Stomach smooth muscle (tissue), 2 donors: ENCODE measurements around the gene ATP11B.

Source experiments
- H3K27ac ChIP-seq: one replicate; pipeline ENCODE4 v1.7.0; 2013; ENCODE audit warnings: mild to moderate bottlenecking, low read length, inconsistent platforms
- H3K27me3 ChIP-seq, 2 donors: one replicate each; pipeline ENCODE4 v1.7.0; 2013; ENCODE audit warnings: low read length in 2 of 2; ENCODE audit not compliant: insufficient read depth in 2 of 2, control insufficient read depth in 1 of 2
- H3K36me3 ChIP-seq, 2 donors: one replicate each; pipeline ENCODE4 v1.7.0; 2013; ENCODE audit warnings: low read length in 2 of 2; ENCODE audit not compliant: control insufficient read depth in 2 of 2, insufficient read depth in 2 of 2
- H3K4me1 ChIP-seq: one replicate; pipeline ENCODE4 v1.7.0; 2013; ENCODE audit warnings: low read length; ENCODE audit not compliant: control insufficient read depth, insufficient read depth
- H3K4me3 ChIP-seq, 2 donors: one replicate each; pipeline ENCODE4 v1.7.0; 2013; ENCODE audit warnings: low read length in 2 of 2
- H3K9ac ChIP-seq, 2 donors: one replicate each; pipeline ENCODE4 v1.7.0; 2013; ENCODE audit warnings: low read length in 2 of 2, mild to moderate bottlenecking in 1 of 2
- H3K9me3 ChIP-seq, 2 donors: one replicate each; pipeline ENCODE4 v1.7.0; 2013; ENCODE audit warnings: low read length in 2 of 2; ENCODE audit not compliant: control insufficient read depth in 2 of 2
- donor health status: healthy.
- donor health status: Pancreatic carcinoma.

ATP11B gene

DNA sequence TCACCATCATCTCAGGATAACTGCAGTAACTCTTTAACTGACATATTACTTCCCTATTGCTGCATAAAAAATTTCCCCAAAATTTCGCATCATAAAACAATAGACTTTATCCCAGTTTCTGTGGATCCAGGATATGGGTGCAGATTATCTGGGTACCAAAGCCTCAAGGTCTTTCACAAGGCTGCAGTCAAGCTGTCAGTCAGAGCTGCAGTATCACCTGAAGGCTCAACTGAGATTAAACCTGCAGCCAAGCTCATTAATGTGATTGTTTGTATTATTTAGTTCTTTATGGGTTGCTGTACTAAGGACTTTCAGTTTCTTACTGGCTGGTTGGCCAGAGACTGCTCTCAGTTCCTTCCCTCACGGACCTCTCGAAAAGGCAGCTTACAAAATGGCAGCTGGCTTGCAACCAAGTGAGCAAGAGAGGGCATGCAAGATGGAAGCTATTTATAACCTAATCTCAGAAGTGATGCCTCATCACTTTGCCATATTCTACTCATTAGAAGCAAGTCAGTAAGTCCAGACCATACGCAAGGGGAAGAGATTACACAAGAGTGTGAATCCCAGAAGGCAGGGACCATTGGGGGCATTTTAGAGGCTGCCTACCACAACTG lies 132.1 kb downstream of the ATP11B start:
- no peak overlapping the region for H3K9ac ChIP-seq
- H3K27me3 ChIP-seq = no peaks in the 10 kb centered on the region
- H3K36me3 ChIP-seq = no peaks in the 10 kb centered on the region
- no peaks in the 10 kb centered on the region for H3K9me3 ChIP-seq
- no peak overlapping the region for H3K27ac ChIP-seq
- no peak overlapping the region for H3K4me3 ChIP-seq
- H3K4me1 ChIP-seq = no peaks in the 10 kb centered on the region

DNA sequence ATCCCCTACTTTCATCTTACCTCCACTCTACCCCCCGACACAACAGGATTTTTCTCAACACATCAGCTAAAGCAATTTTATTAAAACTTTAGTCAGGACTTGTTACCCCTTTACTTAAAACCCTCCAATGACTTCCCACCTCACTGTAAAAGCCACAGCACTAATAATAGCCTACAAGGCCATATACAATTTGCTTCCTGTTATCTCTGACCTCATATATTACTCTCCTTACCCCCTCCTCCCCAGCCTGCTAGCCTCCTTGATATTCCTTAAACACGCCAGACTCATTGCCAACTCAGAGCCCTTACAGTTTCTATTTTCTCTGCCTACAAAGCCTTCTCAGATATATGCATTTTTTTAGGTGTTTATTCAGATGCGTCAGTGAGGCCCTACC lies 132.6 kb downstream of the ATP11B start:
- H3K27ac ChIP-seq = no peak overlapping the region
- no peaks in the 10 kb centered on the region for H3K9me3 ChIP-seq
- H3K4me1 ChIP-seq = no peaks in the 10 kb centered on the region
- H3K9ac ChIP-seq = no peak overlapping the region
- no peaks in the 10 kb centered on the region for H3K27me3 ChIP-seq
- H3K36me3 ChIP-seq = no peaks in the 10 kb centered on the region
- no peak overlapping the region for H3K4me3 ChIP-seq

DNA sequence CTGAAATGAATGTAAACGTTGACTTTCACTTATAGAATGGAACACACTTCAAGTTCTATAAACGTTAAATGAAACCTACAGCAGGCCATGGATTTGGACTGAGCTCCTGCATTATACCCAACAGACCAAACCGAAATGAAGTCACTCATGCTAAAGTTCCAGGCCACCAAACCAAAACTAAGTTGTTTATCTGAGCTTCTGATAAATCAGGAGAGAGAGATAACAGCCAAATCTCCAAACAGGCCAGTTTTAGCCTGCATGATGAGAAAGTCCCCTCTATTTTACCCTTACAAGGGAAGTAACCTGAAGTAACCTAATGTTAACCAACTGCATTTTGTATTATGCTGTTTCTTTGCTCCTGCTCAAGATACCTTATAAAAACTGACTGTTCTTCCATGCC lies 142.5 kb downstream of the ATP11B start:
- H3K4me3 ChIP-seq = no peak overlapping the region
- no peaks in the 10 kb centered on the region for H3K36me3 ChIP-seq
- H3K9me3 ChIP-seq = peaks cover 0 to 3% of the 10 kb centered on the region in 2 donors
- H3K4me1 ChIP-seq = no peaks in the 10 kb centered on the region
- no peak overlapping the region for H3K9ac ChIP-seq
- no peak overlapping the region for H3K27ac ChIP-seq
- no peaks in the 10 kb centered on the region for H3K27me3 ChIP-seq

DNA sequence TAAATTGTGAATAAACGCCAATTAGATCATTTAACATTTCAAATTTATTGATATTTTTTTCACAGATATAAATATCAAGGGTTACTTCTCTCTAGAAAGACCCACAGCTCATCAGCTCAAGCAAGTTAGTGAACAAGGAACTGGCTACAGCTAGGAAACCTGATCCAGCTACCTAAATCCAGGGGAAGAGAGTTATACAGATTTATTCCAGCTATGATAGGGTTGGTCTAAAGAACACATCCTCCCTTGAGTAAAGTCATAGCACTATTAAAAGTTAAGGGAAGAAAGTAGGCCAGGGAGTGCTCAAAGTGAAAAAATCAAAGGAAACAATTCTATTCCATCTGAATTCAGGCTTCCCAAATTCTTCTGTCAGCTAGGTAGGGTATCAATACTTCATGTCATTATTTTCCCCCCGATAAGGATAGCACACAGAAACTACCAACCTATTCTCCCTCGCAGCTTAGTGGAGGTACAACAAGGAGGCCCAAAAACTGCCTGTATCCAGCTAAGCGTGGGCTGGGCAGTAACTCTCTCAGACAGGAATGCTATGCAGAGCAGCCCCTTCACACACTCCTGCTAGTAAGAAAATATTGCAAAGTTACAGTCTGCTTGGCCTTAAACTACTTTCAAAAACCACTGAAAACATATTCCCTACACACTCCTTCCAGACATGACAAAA lies 143.1 kb downstream of the ATP11B start:
- Histone ChIP-seq H3K4me1 (no peaks in the 10 kb centered on the region), H3K27ac (no peak overlapping the region), H3K9ac (no peak overlapping the region), H3K4me3 (no peak overlapping the region), H3K36me3 (no peaks in the 10 kb centered on the region), H3K9me3 (peaks cover 0 to 3% of the 10 kb centered on the region in 2 donors), H3K27me3 (no peaks in the 10 kb centered on the region)

DNA sequence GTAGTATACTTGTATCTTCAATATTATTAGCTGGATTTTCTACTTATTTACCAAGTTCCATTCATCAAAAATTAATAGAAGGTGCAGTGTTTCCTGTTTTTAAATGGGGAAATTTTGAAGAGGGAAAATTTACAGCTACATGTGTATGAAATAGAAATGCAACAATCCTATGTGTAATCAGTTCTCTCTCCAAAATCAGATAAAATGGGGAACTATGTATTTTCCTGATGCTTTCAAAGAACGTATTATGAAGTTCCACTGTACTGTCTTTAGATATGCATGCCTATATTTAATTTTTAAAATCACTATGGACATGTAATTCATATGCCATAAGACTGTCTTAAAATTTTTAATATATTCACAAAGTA lies 143.6 kb downstream of the ATP11B start:
- Histone ChIP-seq H3K36me3 (no peaks in the 10 kb centered on the region), H3K27ac (no peak overlapping the region), H3K9me3 (peaks cover 0 to 3% of the 10 kb centered on the region in 2 donors), H3K4me3 (no peak overlapping the region), H3K9ac (no peak overlapping the region), H3K27me3 (no peaks in the 10 kb centered on the region), H3K4me1 (no peaks in the 10 kb centered on the region)

DNA sequence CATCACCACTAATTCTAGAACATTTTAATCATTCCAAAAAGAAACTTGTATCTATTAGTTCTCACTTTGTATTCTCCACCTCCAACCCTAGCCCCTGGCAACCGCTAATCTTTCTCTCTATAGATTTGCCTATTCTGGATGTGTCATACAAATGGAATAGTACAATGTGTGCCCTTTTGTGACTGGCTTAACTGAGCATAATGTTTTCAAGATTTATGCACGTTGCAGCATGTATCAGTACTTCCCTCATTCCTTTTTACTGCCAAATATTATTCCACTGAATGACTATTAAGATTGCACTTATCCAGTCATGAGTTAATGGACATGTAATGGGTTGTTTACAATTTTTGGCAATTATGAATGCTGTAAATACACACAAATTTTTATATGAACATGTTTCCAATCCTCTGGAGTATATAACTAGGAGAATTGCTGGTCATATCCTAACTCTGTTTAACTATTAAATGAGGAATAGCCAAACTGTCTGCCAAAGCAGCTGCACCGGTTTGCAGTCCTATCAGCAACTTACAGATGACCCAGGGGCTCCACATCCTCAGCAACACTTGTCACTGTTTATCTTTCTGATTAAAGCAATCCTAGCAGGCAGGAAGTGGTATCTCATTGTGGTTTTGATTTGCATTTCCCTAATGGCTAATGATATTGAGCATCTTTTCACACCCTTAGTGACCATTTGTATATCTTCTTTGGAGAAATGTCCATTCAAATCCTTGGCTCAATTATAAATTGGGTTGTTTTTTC lies 144.2 kb downstream of the ATP11B start:
- H3K27ac ChIP-seq = no peak overlapping the region
- H3K27me3 ChIP-seq = no peaks in the 10 kb centered on the region
- no peaks in the 10 kb centered on the region for H3K4me1 ChIP-seq
- H3K9ac ChIP-seq = no peak overlapping the region
- no peak overlapping the region for H3K4me3 ChIP-seq
- no peaks in the 10 kb centered on the region for H3K36me3 ChIP-seq
- H3K9me3 ChIP-seq = peaks cover 0 to 3% of the 10 kb centered on the region in 2 donors

DNA sequence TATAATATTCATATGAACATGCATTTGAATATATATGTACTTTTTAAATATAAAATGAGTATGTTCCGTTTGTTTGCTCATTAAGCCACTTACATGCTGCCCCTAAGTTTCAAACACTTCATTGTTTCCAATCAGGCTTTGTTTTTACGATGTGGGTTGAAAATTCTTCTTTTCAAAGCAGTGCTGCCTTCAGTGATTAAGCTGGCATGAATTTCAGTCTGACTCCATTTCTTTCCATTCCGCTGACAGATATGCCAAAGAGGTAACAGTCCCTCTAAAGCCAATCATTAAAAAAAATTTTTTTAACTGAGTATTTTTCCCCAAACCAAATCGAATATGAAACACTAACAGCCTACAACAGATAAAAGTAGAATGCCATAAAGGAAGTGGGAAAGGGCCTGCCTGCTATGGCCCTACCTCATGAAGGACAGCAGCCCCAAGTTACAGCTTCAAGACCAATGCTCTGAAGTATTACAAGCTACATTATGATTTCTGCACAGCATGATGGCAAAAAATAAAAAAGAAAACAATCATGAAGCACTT lies 147.0 kb downstream of the ATP11B start:
- Histone ChIP-seq H3K9ac (no peak overlapping the region), H3K27me3 (no peaks in the 10 kb centered on the region), H3K36me3 (peaks cover 0 to 9% of the 10 kb centered on the region in 2 donors), H3K4me3 (no peak overlapping the region), H3K27ac (no peak overlapping the region), H3K4me1 (no peaks in the 10 kb centered on the region), H3K9me3 (no peaks in the 10 kb centered on the region)

DNA sequence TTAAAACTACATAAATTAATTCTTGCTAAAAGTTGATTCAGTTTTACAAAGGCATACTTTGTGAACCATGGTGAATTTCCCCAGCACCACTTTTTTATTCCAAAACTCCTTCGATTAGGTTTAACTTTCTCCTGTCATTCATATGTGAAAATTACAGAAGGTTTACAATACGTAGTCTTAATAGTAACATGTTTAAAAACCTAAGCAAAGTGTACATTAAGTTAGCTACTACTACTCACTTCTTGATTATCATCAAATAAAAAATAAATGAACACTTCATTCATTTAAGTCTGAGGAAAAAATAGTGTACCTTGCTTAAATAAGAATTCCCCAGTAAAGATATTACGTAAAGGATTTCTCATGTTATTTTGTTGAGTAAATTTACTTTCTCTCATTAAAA lies 148.4 kb downstream of the ATP11B start:
- no peak overlapping the region for H3K4me3 ChIP-seq
- H3K27me3 ChIP-seq = no peaks in the 10 kb centered on the region
- no peak overlapping the region for H3K9ac ChIP-seq
- no peaks in the 10 kb centered on the region for H3K4me1 ChIP-seq
- H3K27ac ChIP-seq = no peak overlapping the region
- H3K9me3 ChIP-seq = no peaks in the 10 kb centered on the region
- peaks cover 9 to 19% of the 10 kb centered on the region in 2 donors for H3K36me3 ChIP-seq

DNA sequence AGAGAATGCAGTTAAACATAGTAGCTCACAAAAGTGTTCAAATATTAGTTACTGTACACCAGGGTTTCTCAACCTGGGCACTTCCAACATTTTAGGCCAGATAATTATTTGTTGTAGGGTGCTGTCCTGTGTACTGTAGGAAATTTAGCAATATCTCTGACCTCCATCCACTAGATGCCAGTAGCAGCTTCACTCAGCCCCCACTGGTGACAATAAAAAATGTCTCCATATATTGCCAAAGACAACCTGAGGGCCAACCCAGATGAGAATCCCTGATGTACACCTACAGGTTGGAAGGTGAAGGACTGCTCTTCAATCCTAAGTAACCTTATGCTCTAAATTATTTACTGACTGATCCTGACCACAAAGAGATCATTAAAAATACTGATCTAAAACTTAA lies 154.6 kb downstream of the ATP11B start:
- Histone ChIP-seq H3K9me3 (no peaks in the 10 kb centered on the region), H3K9ac (no peak overlapping the region), H3K36me3 (peaks cover 10 to 22% of the 10 kb centered on the region in 2 donors)

DNA sequence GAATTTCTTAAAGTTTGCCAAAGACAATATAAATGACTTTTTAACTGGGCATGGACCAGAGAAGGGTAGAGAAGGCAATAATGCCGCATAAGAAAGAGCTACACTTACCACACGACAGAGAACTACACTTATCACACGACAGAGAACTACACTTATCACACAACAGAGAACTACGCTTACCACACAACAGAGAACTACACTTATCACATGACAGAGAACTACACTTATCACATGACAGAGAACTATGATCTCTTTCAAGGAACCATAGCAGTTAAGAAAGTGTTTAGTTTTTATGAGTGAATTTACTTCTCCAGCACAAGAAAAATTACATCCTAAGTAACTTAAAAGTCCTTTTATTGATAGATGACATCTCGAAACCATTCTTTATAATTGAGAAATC lies 155.0 kb downstream of the ATP11B start:
- Histone ChIP-seq H3K36me3 (peaks cover 10 to 23% of the 10 kb centered on the region in 2 donors), H3K27ac (no peak overlapping the region)

More for the DNA sequence above, 154.6 kb downstream of the ATP11B start:
- Histone ChIP-seq H3K4me1 (no peaks in the 10 kb centered on the region), H3K27me3 (no peaks in the 10 kb centered on the region), H3K27ac (no peak overlapping the region), H3K4me3 (no peak overlapping the region)

More for the DNA sequence above, 155.0 kb downstream of the ATP11B start:
- no peaks in the 10 kb centered on the region for H3K27me3 ChIP-seq
- no peaks in the 10 kb centered on the region for H3K9me3 ChIP-seq
- H3K4me1 ChIP-seq = no peaks in the 10 kb centered on the region
- no peak overlapping the region for H3K4me3 ChIP-seq
- H3K9ac ChIP-seq = no peak overlapping the region
